Measurements from ENCODE around the gene RNF222.
"Not testable (repeated sequence)": the region's sequence is repeated elsewhere in the genome, so short reads cannot be mapped to it uniquely, and the experiment has no call there.

The RNF222 gene

DNA sequence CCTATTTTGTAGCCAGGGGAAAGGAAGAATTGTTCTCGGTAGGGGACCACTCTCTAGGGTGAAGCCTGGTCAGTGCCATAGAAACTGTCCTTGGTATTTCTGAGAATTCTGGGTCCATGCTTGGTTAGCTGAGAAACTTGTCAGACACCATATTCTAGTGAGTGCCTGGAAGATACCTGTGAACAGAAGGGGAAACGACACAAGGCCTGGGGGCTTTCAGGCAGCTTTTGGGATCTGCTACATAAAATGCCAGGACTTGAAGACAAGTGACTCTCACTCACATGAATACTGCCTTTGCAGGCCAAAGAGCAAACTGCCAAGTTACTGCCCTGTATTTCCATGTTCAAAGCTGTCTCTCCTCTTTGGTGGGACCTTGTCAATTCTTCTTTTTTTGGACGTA lies 39.7 kb downstream of the RNF222 start:
- H3K27ac ChIP-seq = no peak overlapping the region
- no peak for TF ChIP-seq ZFX (IDR thresholded peaks at IDR 0.05; ENCODE audit: borderline replicate concordance)
- TF ChIP-seq, protein P1, sequence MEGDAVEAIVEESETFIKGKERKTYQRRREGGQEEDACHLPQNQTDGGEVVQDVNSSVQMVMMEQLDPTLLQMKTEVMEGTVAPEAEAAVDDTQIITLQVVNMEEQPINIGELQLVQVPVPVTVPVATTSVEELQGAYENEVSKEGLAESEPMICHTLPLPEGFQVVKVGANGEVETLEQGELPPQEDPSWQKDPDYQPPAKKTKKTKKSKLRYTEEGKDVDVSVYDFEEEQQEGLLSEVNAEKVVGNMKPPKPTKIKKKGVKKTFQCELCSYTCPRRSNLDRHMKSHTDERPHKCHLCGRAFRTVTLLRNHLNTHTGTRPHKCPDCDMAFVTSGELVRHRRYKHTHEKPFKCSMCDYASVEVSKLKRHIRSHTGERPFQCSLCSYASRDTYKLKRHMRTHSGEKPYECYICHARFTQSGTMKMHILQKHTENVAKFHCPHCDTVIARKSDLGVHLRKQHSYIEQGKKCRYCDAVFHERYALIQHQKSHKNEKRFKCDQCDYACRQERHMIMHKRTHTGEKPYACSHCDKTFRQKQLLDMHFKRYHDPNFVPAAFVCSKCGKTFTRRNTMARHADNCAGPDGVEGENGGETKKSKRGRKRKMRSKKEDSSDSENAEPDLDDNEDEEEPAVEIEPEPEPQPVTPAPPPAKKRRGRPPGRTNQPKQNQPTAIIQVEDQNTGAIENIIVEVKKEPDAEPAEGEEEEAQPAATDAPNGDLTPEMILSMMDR (IDR thresholded peaks at IDR 0.05) = no peak

DNA sequence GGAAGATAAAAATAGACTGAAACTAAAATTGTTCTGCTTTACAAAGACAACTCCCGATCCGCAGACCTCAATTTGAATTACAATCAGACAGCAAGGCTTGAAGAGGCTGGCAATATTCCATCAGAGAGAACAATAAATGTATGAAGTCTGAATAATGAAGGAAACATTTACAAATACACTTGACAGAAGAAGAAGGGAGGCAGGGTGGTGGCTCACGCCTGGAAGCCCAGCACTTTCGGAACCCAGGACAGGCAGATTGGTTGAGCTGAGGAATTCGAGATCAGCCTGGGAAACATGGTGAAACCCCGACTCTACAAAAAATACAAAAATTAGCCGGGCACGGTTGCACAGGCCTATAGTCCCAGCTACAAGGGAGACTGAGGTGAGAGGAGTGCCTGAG lies 43.4 kb downstream of the RNF222 start:
- H3K27ac ChIP-seq = no peak overlapping the region
- no peak for TF ChIP-seq ZFX (IDR thresholded peaks at IDR 0.05; ENCODE audit: borderline replicate concordance)
- TF ChIP-seq, protein P1 (IDR thresholded peaks at IDR 0.05) = no peak

GRCh38 chr17:8353736-8354135 lies 43.9 kb downstream of the RNF222 start:
- H3K27ac ChIP-seq = no peak overlapping the region
- TF ChIP-seq ZFX (IDR thresholded peaks at IDR 0.05; ENCODE audit: borderline replicate concordance) = no peak
- TF ChIP-seq, protein P1 (IDR thresholded peaks at IDR 0.05) = no peak

- TF ChIP-seq, protein P1 (IDR thresholded peaks at IDR 0.05) = no peak
- TF ChIP-seq ZFX (IDR thresholded peaks at IDR 0.05; ENCODE audit: borderline replicate concordance) = no peak
- H3K27ac ChIP-seq = no peak overlapping the region
Measured at GRCh38 chr17:8350339-8350738, 47.3 kb downstream of the RNF222 start.

GRCh38 chr17:8347001-8347400 lies 50.6 kb downstream of the RNF222 start:
- not testable (repeated sequence) for H3K27ac ChIP-seq

GRCh38 chr17:8345951-8346665 lies 51.5 kb downstream of the RNF222 start:
- no peak for TF ChIP-seq ZFX (IDR thresholded peaks at IDR 0.05; ENCODE audit: borderline replicate concordance)
- TF ChIP-seq, protein P1 (IDR thresholded peaks at IDR 0.05) = no peak
- H3K27ac ChIP-seq = peak overlapping the region; percentile 70

DNA sequence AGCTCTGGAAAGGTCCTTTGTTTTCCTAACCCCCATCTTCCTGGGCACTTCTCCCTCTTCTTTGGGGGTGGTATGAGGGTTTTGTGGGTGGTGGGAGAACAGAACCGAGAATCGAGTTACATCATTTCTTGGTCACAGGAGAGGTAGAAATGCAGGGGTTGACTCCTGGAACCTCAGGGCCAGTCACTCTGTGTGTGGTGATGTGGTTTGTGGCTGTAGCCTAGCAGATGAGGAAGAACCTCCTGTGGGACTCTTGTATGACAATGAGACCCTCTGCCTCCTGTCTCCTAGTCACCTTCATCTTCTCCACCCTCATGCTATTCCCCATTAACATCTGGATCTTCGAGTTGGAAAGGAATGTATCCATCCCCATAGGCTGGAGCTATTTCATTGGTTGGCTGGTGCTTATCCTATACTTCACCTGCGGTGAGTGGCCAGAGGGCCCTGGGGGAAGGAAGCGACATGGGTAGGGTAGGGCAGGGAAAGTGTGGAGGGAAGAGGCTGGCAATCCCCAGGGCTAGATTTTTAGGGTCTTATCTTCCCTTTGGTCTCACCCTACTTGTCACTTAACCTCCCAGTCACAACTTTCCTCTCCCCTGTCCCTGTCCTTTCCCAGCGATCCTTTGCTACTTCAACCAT lies 52.5 kb downstream of the RNF222 start:
- no peak for TF ChIP-seq ZFX (IDR thresholded peaks at IDR 0.05; ENCODE audit: borderline replicate concordance)
- TF ChIP-seq, protein P1 (IDR thresholded peaks at IDR 0.05) = no peak
- peak overlapping the region; percentile 70 for H3K27ac ChIP-seq
